Activated T-cell treated with anti-CD3 and anti-CD28 coated beads for 48 hours (primary cell): ENCODE results near the gene TTC7B.

Experiments
- DNase-seq: peaks from one replicate; pipeline ENCODE4 v3.0.0-alpha.2; 2020; ENCODE audit warnings: low read depth

TTC7B gene

DNA sequence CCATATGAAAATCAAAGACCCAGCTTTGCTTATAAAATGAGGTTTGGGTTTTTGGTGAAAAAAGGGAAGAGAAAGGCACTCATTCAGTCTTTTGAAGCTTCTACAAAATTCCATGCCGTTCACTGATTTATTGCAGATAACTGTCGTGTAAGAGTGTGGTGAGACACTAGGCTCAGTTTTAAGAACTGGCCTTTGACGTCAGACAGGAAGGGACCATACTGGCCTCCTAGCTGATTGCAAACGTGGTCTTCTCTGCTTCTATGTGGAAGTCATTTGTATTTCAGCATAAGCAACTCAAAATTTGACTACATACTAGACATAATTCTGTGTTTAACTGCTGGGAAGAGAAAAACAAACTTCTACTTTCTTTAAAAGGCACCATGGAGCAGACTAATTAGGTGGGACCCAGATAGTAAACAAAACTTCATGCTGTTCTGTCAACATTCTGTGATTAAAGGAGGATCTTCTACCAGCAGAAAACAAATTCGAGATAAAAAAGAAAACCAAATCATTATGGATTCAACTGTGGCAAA lies 168.7 kb downstream of the TTC7B start:
- no peak for DNase-seq

- DNase-seq, result no peak
These were observed 170.3 kb downstream of the TTC7B start for GRCh38 chr14:90645842-90646443.

- DNase-seq, result no peak
These were observed 171.3 kb downstream of the TTC7B start for GRCh38 chr14:90644882-90645281.

DNA sequence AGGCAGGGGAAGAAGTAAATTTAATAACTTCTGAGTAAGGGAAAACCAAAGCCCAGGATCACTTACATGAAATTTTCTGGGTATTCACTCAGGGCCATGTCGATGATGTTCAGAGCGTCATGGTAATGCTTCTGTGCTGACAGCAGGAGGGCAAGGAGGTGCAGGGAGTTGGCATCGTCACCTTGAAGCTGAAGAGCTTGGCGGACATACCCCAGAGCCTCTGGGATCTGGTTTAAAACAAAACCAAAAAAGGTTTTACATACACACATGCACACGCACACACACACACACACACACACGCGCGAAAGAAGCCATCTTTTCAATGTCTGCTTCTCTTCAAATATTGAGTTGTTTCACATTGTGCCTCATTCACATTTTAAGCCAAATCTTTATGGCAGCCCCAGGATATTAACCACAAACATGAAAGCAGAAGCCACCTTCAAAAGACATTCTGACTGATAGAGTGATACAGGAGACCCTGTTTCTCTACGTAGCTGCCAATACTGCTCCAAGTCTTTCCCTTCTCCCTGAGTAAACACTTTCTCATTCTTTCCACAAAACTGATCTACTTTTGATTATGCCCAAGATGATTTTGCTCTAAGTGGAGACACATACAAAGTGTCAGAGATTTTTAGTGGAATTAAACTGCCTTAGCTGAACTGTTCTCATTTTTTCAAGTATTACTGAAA lies 172.1 kb downstream of the TTC7B start:
- no peak for DNase-seq

GRCh38 chr14:90642244-90642717 lies 173.9 kb downstream of the TTC7B start:
- DNase-seq, result no peak

- DNase-seq, result no peak
These were observed 174.5 kb downstream of the TTC7B start for GRCh38 chr14:90641615-90642243.

DNA sequence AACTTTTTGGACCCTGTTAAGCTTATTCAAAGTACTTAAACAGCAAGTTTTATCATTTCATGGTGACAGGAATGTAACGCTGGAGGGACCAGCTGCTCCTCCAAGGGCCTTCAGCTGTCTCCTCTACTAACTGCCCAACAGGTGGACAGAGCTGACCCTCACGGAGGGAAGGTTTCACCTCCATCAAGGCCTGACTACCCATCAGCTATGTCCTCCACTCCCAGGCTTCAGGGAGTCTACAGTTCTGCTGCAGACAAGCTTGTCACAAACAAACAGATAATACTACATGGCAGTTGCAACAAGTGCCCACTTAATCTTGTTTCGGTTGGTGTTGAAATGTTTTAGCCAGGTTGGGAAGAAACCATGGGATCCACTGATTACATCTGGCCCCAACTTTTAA lies 175.1 kb downstream of the TTC7B start:
- no peak for DNase-seq

GRCh38 chr14:90639641-90640040 lies 176.6 kb downstream of the TTC7B start:
- no peak for DNase-seq

DNA sequence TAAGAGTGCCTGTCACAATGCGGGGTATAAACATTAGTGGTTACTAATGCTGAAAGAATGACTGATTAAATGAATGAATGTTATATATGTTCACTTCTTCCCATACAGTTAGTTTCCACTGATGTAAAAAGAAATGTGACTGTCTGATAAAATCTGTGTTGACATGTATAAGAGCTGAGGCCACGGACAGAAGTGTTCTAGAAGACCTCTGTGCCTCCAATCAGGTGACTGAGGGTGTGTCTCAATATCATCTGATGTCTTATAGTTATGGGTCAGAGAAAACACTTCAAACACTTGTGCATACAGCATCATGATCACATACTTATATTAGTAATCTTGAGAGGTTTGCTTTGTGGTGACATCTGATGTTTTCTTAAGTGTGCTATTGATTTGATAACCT lies 183.4 kb downstream of the TTC7B start:
- no peak for DNase-seq

DNA sequence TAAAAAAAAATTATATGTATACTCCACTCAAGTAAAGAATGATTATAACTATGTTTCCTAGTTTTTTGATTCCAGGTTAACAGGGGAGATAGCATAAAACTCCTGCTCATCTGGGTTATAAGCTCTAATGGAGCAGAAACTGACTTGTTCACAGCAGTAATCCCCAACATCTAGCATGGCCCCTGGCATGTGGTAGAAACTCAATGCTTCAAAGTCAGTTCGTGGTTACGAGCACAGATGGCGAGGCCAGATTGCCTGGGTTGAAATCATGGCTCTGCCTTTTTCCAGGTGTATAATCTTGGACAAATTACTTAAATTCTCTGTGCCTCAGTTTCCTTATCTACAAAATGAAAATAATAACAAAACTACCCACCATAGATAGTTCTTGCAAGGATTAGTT lies 183.8 kb downstream of the TTC7B start:
- no peak for DNase-seq

GRCh38 chr14:90630171-90630806 lies 185.9 kb downstream of the TTC7B start:
- DNase-seq, result no peak

DNA sequence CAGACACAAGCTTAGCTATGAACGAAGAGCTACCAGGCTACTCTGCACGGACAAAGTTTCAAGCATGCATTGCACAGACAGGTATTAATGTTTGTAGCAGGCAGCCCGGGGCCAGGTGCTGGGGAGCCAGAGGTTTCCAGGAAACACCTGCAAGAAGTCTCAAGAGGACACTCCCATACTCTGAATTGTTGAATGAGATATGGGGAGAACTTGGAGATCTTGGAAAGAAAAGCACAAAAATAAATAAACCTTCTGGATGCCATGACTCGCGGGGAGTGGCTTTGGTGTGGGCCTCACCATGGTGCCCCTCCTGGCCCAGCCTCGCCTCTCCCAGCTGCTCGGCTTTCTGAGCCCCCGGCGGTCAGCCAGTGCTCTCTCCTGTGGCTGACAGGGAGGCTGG lies 186.8 kb downstream of the TTC7B start:
- no peak for DNase-seq

GRCh38 chr14:90628825-90629224 lies 187.4 kb downstream of the TTC7B start:
- no peak for DNase-seq

GRCh38 chr14:90627478-90627877 lies 188.8 kb downstream of the TTC7B start:
- no peak for DNase-seq

DNA sequence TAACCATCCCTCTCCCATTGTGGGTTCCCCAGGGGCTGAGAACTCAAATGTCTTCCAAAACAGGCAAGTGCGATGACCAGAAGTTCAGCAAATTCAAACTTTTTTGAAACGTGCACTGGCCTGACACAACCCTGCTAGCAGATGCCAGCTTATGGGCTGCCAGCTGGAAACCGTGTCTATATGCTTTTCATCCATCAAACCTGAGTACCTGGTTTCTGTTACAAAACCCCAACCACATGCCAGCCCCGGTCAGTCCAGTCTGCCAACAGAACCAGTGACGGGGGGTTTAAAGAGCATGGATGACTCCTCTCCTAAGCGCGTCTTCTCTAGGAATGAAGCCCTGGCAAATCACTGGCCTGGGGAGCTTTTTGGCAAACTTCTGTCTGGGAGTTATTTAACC lies 189.7 kb downstream of the TTC7B start:
- no peak for DNase-seq

DNA sequence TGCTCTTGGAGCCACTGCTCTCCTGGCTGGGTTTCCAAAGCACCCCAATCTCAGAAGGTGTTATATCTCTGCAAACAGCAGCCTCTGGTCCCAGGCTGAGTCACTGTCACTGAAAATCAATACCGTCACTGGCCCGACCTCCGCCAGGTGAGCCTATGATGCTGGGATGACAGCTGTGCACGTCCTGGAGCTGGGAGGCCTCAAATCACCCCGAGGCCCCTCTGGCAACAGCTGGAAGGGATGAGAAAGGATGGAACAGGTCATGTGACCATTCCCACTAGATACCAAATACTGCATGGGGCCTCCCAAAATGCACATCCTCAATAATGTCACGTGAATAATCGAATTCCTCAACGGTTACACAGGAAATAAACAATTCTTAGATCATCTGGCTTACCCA lies 190.8 kb downstream of the TTC7B start:
- DNase-seq, result no peak

DNA sequence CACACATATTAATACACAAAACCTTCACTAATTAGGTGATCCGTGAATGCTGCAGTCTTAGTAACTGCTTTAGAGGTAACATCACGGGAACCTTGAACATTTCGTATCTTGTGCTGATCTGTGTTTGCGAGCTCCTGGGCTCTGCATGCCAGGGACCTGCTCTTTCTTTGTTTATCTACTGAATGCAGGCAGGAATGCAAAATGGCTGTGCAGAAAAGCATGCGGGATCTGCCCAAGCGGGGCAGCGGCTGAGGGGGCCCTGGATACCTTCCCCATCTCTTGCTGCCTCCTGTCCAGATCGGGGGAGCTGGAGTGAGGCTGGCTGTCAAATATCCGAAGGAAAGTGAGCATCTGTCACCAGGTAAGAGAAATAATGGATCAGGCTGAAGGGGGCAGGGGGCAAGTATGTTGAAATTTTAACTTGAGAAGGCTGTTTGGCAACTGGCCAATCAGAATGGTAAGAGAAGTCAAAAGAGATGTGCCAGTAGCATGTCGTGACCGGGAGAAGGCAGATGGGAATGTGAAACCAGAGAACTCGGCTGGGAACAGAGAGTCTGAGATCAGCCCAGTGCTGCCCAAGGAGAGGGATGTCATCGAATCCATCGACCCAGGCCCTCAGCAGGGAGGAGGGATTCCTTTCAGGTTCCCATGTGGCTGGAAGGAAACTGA lies 191.4 kb downstream of the TTC7B start:
- DNase-seq, result no peak

DNA sequence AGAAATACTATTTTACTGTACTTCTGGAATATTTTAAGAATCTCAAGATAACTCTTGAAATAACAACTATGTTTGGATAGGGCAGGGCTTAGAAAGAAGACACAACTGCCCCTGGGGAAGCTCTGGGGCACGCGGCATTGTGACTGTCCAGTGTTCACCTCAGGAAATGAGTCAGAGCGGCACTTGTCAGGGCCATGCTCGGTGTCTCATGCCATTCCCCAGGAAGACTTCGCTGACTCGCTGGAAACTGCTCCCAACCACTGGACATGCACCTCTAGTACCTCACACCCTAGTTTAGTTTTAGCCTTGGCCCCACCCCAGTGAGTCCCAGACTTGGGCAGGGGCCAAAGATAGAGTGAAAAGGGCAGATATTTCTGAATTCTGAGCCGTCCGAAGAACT lies 192.0 kb downstream of the TTC7B start:
- DNase-seq, result no peak

- DNase-seq, result no peak
These were observed 195.0 kb downstream of the TTC7B start for GRCh38 chr14:90621201-90621600.

- DNase-seq, result no peak
These were observed 195.6 kb downstream of the TTC7B start for GRCh38 chr14:90620568-90621077.

DNA sequence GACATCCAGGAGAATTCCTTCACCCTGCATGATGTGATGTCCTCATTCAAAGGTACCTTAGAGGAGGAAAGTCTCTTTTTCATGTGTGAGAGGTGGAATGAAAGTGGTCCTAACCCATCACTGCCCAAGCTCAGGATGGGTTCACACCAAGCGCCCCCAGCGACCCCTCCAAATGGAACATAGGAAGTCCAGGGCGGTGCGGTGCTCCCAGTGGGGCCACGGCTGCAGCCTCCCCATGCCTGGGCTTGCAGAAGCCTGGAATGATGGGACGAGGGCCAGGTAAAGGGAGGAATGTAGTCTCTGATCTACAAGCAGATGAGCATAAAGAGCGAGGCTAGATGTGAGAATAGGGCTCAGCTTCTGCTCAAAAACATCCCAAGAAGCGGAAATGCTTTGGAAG lies 196.3 kb downstream of the TTC7B start:
- DNase-seq, result no peak

DNA sequence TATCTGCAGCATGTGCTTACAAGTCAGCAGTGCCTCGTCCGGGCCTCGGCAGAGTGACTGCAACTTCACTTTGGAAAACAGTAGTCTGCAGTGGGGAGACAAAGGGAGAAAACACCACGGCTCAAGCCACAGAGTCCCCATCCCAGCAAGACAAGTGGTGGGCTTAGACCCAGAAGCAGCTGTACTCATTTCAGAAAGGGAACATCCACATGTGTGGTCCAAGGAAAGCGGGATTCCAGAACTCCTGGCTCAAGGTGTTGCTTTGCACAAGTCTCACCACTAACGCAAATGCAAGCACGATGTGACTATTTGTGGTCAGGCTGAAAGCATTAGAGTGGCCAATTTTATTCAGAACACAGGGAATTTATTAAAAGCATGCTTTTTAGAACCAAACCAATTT lies 198.3 kb downstream of the TTC7B start:
- DNase-seq, result no peak
